IPS DF 6.9 (cell line): ENCODE data around the gene RNF181.
"Not testable (repeated sequence)": the region's sequence is repeated elsewhere in the genome, so short reads cannot be mapped to it uniquely, and the experiment has no call there.

Source experiments
- DNase-seq: peaks from one replicate; pipeline ENCODE4 v3.0.0-alpha.2; 2013; ENCODE audit warnings: low read depth, low spot score
- H3K27ac ChIP-seq: one replicate; pipeline ENCODE4 v1.5.1; 2013; ENCODE audit warnings: low read length, control low read depth
- H3K27me3 ChIP-seq: 2 replicates; pipeline ENCODE4 v1.6.1; 2013; ENCODE audit warnings: mild to moderate bottlenecking, low read length; ENCODE audit not compliant: control insufficient read depth, insufficient read depth
- H3K36me3 ChIP-seq: 2 replicates; pipeline ENCODE4 v1.6.1; 2013; ENCODE audit warnings: low read length; ENCODE audit not compliant: control insufficient read depth, insufficient read depth
- H3K4me1 ChIP-seq: 2 replicates; pipeline ENCODE4 v1.6.1; 2013; ENCODE audit warnings: low read length; ENCODE audit not compliant: control insufficient read depth, insufficient read depth
- H3K4me3 ChIP-seq: 2 replicates; pipeline ENCODE4 v1.5.1; 2013; ENCODE audit warnings: mild to moderate bottlenecking, low read length
- H3K9me3 ChIP-seq: 2 replicates; pipeline ENCODE4 v1.6.1; 2013; ENCODE audit warnings: low read length, inconsistent platforms; ENCODE audit not compliant: control insufficient read depth, insufficient read depth
- WGBS: extraction: QIAGEN DNeasy Blood & Tissue Kit; methylation state at CpG from one replicate; pipeline ENCODE4 v1.1.7; 2013; ENCODE audit warnings: mixed read lengths, missing lambda C conversion rate; ENCODE audit not compliant: insufficient read length, insufficient coverage; 5-methylcytosine and 5-hydroxymethylcytosine counted together

Gene RNF181

DNA sequence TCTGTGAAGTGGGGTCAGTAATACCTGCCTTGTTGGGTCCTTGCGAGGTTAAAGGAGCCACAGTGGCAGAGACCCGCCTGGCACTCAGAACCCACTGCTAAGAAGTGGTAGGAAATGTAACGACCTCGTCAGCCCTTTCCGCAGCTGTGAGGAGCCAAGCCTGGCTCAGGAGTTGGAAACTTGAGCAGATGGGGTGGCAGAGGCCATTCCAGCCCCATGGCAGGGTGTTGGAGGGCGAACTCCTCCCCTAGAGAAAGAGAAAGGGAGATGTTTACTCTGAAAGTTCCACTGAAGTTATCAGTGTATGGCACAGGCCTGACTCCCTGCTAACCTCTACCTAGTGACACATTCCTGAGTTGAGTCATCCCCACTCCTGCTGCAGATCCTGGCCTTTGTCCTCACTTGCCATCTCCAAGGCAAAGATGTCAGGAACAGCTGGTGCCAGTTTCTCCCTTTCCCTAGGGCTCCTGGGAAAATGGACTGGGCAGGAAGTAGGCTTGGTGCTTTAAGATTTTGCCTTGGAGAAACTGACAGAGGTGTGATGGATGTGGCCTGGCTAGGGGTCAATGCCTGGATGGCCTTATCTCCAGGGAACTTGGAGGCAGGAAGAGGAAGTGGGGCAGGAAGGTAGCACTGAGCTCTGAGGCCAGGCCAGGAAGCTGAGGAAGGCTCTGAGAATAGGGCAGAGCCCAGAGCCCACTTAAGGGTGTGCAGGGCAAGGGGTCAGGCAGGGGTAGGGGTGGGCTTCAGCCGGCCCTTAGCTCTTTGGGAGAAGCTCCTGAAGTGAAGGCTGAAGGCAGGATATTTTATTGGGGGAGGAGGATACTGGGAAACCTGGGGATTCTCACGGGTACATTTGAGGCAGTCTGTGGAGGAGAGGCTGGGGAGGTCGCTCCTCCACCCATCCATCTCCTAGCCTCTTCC lies 10.4 kb upstream of the RNF181 start:
- peak overlapping the region; percentile 28; the same call in 1 of the 2 replicates for H3K4me3 ChIP-seq
- no peaks in the 10 kb centered on the region; the same call in 1 of the 2 replicates for H3K36me3 ChIP-seq
- no peaks in the 10 kb centered on the region for H3K9me3 ChIP-seq
- H3K27me3 ChIP-seq: peaks cover 9% of the 10 kb centered on the region; the same call in 1 of the 2 replicates
- WGBS: no CpG with 5 or more reads among the region's 9 CpGs
- DNase-seq: no peak
- H3K4me1 ChIP-seq: no peaks in the 10 kb centered on the region
- no peak overlapping the region for H3K27ac ChIP-seq

DNA sequence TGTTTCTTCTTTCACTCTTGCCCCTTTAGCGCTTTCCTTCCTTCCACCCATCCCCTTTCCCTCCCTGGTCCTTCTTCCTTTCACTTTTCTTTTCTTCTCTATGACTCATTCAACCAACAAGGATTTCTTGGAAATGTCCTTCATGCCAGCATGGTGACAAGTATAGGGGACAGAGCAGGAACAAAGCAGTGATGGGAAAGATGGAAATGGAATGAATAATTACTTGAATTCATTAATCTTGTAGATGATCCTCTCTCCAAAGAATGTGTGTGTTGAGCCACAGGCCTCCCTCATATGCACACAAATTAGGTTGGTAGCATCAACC lies 9.8 kb upstream of the RNF181 start:
- WGBS: no CpG with 5 or more reads among the region's 1 CpG
- no peak for DNase-seq
- Histone ChIP-seq H3K4me1 (no peaks in the 10 kb centered on the region), H3K36me3 (no peaks in the 10 kb centered on the region; the same call in 1 of the 2 replicates), H3K4me3 (no peak overlapping the region), H3K27ac (no peak overlapping the region), H3K9me3 (no peaks in the 10 kb centered on the region), H3K27me3 (peaks cover 9% of the 10 kb centered on the region; the same call in 1 of the 2 replicates)

DNA sequence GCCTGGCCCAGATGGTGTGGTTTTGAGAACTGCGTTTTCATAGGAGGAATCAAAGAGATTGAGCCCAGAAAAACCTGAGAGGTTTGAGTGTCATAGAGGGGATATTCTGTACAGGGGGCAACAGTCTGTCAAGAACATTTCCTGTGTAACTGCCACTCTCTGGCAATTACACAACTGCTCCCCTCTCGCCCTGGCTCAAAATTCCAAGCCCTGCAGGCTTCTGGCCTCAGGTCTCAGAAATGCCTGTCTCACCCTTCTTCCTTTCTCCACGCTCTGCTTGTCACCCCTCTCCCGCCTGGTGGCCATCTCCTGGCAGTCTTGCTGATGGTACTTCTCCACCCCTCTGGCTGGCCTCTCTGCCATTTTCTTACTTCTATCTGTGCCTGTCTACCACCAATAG lies 7.3 kb upstream of the RNF181 start:
- Histone ChIP-seq H3K27me3 (peaks cover 9% of the 10 kb centered on the region; the same call in 1 of the 2 replicates), H3K27ac (no peak overlapping the region)

DNA sequence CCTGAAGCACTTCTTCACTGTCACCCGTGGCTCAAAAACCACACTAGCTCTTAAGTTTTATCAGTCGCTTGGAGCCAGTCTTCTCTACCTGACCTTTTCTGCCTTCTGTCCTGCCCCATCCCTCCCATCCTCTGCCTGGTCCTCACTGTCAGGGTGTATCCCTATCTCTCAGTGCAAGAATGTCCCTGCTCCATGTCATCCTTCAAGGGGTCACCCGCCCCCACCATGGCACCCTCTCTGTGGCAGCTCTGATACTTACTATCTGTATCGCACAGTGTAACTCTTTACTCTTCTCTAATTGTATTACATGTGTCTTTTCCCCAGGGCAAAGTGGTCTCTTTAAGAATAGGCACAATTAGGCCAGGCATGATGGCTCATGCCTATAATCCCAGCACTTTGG lies 6.9 kb upstream of the RNF181 start:
- WGBS: no CpG with 5 or more reads among the region's 4 CpGs
- Histone ChIP-seq H3K36me3 (no peaks in the 10 kb centered on the region; the same call in 1 of the 2 replicates), H3K27ac (no peak overlapping the region), H3K4me3 (no peak overlapping the region), H3K27me3 (peaks cover 8% of the 10 kb centered on the region; the same call in 1 of the 2 replicates), H3K4me1 (no peaks in the 10 kb centered on the region), H3K9me3 (no peaks in the 10 kb centered on the region)
- DNase-seq: no peak

More for the DNA sequence above, 7.3 kb upstream of the RNF181 start:
- Histone ChIP-seq H3K9me3 (no peaks in the 10 kb centered on the region), H3K4me1 (no peaks in the 10 kb centered on the region), H3K4me3 (no peak overlapping the region), H3K36me3 (no peaks in the 10 kb centered on the region; the same call in 1 of the 2 replicates)
- whole genome bisulfite sequencing: no CpG with 5 or more reads among the region's 4 CpGs
- DNase-seq: no peak

DNA sequence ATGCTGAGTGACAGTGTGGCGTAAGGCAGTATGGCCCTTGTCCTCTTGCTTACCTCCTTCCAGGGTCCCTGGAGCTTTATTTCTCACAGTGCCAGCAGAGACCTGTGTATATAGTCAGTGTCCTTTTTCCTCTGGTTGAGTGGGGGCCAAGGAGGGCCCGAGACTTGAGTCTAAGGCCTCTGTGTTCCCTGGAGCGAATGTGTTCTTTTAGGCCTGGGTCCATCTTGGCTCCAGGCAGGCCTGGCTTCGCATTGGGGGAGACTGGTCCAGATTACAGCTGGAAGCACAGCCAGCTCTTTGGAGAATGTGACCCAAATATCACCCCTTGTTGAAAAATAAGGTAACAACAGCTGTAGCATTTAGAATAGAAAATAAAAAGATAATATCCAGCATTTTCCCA lies 6.4 kb upstream of the RNF181 start:
- H3K9me3 ChIP-seq: no peaks in the 10 kb centered on the region
- no peak overlapping the region for H3K27ac ChIP-seq
- H3K4me1 ChIP-seq: no peaks in the 10 kb centered on the region
- DNase-seq: no peak
- WGBS: no CpG with 5 or more reads among the region's 4 CpGs
- no peak overlapping the region for H3K4me3 ChIP-seq
- peaks cover 4% of the 10 kb centered on the region; the same call in 1 of the 2 replicates for H3K27me3 ChIP-seq
- no peaks in the 10 kb centered on the region; the same call in 1 of the 2 replicates for H3K36me3 ChIP-seq

DNA sequence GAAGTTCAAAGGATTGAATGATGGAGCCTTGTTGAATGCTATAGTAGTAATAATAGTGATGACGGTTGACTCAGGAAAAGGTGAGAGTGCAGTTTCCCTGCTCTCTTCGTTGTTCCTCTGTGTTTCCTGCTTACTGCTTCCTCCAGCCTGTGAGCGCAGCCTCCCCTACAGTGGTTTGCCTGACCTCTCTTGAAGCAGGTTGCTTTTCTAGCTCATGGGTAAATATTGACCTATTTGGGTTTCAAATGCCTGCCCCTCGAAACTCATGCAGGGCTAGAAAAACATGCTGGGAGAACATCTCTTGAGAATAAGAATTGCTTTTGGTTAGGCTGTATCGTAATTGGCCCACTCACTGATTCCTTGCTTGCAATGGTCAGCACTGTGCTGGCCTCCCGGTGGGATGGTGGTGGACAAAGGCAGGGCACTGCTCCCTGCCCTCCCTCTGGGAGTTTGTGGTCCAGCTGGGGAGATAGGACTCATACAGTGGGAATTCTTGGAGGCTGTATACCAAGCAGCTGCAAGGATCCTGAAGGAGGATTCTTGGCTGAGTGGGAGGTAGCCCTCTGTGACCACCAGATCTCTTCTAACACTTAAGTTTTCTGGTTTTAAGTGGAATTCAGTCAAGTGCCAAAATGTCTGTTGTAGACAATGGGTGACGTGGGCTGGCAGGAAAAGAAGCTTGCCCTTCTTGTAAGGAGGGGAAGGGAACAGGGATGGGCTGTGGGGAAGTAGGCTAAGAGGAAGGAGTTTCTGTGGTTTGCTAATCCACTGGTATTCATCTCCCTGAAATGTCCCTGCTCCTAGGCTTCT lies 5.4 kb upstream of the RNF181 start:
- H3K27me3 ChIP-seq: no peaks in the 10 kb centered on the region; the same call in 1 of the 2 replicates
- no peaks in the 10 kb centered on the region for H3K9me3 ChIP-seq
- WGBS: no CpG with 5 or more reads among the region's 7 CpGs
- no peak overlapping the region for H3K4me3 ChIP-seq
- no peaks in the 10 kb centered on the region for H3K4me1 ChIP-seq
- no peak for DNase-seq
- no peak overlapping the region for H3K27ac ChIP-seq
- H3K36me3 ChIP-seq: no peaks in the 10 kb centered on the region; the same call in 1 of the 2 replicates

DNA sequence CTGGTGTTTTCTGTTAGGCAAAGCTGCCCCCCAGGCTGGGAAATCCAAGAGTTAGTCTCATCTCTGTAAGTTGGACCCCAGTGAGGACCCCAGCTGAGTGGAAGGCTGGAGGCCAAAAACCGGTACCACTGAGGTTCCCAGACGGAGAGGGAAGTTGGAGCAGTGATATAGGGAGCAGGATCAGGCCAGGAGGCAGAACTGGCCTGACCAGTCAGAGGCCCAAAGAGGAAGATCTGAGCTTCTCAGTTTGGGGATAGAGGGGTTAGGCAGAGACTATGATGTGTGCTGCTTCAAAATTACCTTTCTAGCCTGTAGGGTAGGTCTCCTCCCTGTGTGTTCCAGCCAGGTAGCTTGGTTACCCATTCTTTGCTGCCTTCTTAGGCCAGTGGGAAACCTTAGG lies 4.6 kb upstream of the RNF181 start:
- Histone ChIP-seq H3K27ac (no peak overlapping the region), H3K4me1 (no peaks in the 10 kb centered on the region), H3K27me3 (no peaks in the 10 kb centered on the region), H3K36me3 (no peaks in the 10 kb centered on the region; the same call in 1 of the 2 replicates), H3K9me3 (no peaks in the 10 kb centered on the region), H3K4me3 (no peak overlapping the region)
- no CpG with 5 or more reads among the region's 2 CpGs for WGBS
- DNase-seq: no peak

DNA sequence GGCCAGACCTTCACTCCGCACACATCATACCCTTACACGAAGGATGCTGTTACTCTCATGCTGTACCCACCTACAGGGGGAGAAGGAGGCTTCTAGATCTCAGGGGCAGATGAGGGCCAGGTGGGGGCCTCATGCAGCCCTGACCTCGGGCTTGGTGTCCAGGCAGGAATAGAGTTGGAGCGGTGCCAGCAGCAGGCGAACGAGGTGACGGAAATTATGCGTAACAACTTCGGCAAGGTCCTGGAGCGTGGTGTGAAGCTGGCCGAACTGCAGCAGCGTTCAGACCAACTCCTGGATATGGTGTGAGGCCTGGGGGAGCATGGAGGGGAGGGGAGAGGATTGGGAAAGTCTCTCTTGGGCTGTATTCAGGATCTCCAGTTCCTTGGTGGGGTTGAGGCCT lies 4.0 kb upstream of the RNF181 start:
- H3K27me3 ChIP-seq: no peaks in the 10 kb centered on the region

DNA sequence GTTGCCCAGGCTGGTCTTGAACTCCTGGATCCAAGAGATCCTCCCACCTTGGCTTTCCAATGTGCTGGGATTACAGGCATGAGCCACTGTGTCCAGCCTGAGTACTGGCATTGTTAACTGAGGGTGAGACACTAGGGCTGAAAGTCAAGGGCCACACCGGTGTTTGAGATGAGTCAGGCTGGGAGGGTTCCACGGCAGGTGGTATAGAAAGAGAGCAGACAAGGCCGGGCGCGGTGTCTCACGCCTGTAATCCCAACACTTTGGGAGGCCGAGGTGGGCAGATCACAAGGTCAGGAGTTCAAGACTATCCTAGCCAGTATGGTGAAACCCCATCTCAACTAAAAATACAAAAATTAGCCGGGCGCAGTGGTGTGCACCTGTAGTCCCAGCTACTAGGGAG lies 3.2 kb upstream of the RNF181 start:
- H3K4me1 ChIP-seq, H3K27ac ChIP-seq, H3K36me3 ChIP-seq, H3K4me3 ChIP-seq, H3K27me3 ChIP-seq, DNase-seq, H3K9me3 ChIP-seq: not testable (repeated sequence)
- no CpG with 5 or more reads among the region's 9 CpGs for WGBS

More for the DNA sequence above, 4.0 kb upstream of the RNF181 start:
- no peaks in the 10 kb centered on the region for H3K4me1 ChIP-seq
- WGBS: no CpG with 5 or more reads among the region's 12 CpGs
- DNase-seq: no peak
- H3K4me3 ChIP-seq: no peak overlapping the region
- H3K27ac ChIP-seq: no peak overlapping the region
- no peaks in the 10 kb centered on the region for H3K9me3 ChIP-seq
- H3K36me3 ChIP-seq: no peaks in the 10 kb centered on the region; the same call in 1 of the 2 replicates

DNA sequence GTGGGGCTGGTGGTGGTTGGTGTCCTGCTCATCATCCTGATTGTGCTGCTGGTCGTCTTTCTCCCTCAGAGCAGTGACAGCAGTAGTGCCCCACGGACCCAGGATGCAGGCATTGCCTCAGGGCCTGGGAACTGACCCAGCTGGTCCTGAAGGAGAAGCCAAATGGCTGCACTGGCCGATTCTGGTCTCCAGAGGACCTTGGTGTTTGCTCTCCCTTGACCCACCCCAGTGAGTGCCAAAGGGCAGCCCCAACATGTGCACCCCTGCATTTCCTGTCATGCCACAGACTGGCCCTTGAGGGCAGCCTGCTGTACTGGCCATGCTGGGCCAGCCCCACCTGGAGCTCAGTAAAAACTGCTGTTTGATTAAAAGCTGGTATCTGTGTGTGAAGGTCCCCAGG lies 2.5 kb upstream of the RNF181 start:
- H3K9me3 ChIP-seq: no peaks in the 10 kb centered on the region
- H3K27ac ChIP-seq: no peak overlapping the region
- peaks cover 4% of the 10 kb centered on the region; the same call in 1 of the 2 replicates for H3K36me3 ChIP-seq
- no peaks in the 10 kb centered on the region for H3K27me3 ChIP-seq
- no peak for DNase-seq
- no peaks in the 10 kb centered on the region for H3K4me1 ChIP-seq
- WGBS: no CpG with 5 or more reads among the region's 3 CpGs
- no peak overlapping the region for H3K4me3 ChIP-seq
